GM21717 (cell line): ENCODE results near the gene CDKL4.
"Not testable (repeated sequence)": the region's sequence is repeated elsewhere in the genome, so short reads cannot be mapped to it uniquely, and the experiment has no call there.

Experiments used
- ATAC-seq: cut with Tn5 transposase; IDR thresholded peaks from one replicate; pipeline ENCODE4 v1.9.1; 2021; ENCODE audit warnings: mild to moderate bottlenecking, moderate library complexity; ENCODE audit not compliant: unreplicated experiment

Gene CDKL4

GRCh38 chr2:39234754-39235153 lies 9.0 kb downstream of the CDKL4 start:
- no peak for ATAC-seq

- ATAC-seq = no peak
Measured at GRCh38 chr2:39232141-39232540, 11.6 kb downstream of the CDKL4 start.

DNA sequence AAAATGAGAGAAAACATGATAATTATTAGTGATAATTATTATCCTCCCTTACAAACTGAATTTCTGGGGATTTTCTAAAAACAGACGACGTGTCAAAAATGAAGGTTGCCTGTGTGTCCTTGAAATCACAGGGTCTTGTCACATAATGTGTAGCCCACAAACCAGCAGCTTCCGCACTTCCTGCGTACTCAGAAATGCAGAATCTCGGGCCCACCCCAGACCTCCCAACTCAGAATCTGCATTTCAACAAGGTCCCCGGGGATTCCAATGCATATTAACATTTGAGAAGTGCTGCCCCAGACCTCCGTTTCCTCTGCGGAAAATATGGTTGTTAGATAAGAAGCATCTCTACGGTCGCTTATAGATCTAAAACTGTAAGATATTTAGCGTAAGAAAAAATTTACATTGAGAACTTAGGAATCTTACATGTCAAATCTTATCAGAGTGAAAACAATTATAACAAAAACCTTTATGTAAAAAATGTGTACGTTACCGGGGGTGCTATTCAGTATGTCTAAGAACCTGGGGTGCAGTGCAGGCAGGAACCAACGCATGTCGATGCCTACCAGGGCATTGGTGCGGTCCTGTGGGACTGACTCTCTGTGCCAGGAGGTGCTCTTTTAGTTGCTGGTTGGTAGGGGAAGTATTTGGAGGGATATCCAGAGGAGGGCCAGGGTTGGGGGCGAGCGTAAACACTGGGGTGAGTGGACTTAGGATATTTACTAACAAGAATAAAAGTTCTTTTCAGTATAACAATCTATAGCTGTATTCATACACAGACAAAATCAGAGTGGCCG lies 15.2 kb downstream of the CDKL4 start:
- no peak for ATAC-seq

DNA sequence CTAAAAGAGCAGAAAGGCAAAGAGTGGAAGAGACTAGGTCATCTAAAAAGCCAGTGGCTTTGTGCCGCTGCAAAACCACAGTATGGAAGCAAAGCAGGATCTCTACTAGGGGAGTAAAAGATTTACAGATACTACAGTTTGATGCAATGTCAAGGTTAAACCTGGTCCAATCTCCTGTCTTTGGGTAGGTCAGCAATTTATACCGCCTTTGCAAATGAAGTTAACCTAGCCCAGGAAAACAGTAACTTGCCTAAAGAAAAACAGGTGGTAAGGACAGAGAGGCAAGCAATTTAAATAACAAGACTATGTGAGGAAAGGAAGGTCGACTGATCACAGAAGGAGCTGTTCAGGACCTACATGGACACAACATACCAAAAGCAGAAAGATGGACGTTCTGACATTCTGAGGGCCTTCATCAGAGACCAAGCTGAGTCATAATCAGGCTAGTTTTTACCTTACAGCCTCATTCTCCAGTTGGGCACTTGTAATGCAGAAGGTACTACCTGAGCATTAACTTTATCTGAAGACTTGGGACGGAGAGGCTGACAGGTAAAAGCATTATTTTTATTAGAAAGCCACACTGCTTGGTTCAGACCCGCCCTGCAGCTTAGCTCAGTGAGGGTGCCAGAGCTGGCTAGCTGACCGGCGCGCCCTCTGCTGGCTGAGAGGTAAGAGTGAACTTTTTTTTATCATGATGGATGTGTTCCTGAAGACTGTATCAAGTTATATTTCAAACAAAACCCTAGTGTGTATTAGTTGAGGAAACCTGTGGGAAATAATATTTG lies 15.9 kb downstream of the CDKL4 start:
- peak; percentile 75 for ATAC-seq

- ATAC-seq = no peak
Measured at GRCh38 chr2:39225567-39225966, 18.2 kb downstream of the CDKL4 start.

DNA sequence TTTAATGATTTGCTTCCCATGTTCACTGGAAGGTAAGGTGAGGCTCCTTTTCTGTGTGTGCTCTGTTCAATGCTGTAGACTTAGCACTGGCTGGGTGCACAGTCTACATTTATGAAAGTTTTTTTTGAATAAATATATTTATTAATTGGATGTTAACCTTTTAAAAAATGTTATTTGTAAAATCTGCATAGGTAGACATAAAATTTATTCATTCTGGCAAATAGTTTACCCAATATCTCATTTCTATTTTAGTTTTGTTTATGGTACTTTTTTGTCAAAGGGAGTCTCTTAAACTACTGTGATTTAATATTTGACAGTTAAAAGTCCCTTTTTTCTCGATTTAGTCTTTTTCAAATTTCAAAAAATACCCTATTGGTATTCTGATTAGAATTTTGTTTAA lies 19.9 kb downstream of the CDKL4 start:
- no peak for ATAC-seq

GRCh38 chr2:39221459-39221858 lies 22.3 kb downstream of the CDKL4 start:
- ATAC-seq = no peak

- no peak for ATAC-seq
Measured at GRCh38 chr2:39220136-39220535, 23.6 kb downstream of the CDKL4 start.

GRCh38 chr2:39218391-39218790 lies 25.4 kb downstream of the CDKL4 start:
- ATAC-seq = no peak

DNA sequence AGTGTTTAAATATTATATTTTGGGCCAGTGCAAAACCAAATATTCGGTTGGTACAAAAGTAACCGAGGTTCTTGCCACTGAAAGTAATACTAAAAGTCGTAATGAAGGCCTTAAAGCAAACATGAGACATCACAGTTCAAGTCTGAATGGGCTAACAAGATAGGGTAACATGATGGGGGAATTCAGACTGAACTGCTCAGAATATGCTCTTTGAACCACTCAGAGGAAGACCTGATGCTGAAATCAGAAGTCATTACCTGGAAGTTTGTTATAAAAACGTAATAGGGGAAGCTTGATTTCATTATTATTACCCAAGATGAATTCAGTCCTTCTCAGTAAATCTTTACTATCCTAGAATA lies 26.6 kb downstream of the CDKL4 start:
- ATAC-seq = no peak

GRCh38 chr2:39216346-39217191 lies 27.2 kb downstream of the CDKL4 start:
- no peak for ATAC-seq

DNA sequence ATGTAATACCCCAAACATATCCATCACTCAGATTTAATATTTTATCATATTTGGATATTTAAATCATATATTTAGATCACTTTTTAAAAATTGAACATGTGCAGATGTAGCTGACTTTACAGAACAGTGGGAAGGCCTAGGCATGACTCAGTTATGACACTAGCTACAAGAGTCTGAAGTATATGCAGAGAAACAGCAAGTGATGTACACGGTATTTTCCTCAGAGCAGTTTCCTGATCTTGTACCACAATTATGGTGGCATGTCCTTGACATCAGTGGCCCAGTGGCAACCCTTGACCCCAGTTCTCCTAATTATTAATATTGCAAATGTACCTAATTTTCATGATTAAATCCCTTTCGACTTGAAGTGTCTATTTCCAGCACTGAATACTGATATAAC lies 28.2 kb downstream of the CDKL4 start:
- no peak for ATAC-seq

- ATAC-seq = no peak
Measured at GRCh38 chr2:39213015-39213414, 30.8 kb downstream of the CDKL4 start.

- ATAC-seq = no peak
Measured at GRCh38 chr2:39210846-39211245, 32.9 kb downstream of the CDKL4 start.

- no peak for ATAC-seq
Measured at GRCh38 chr2:39203382-39203781, 40.4 kb downstream of the CDKL4 start.

DNA sequence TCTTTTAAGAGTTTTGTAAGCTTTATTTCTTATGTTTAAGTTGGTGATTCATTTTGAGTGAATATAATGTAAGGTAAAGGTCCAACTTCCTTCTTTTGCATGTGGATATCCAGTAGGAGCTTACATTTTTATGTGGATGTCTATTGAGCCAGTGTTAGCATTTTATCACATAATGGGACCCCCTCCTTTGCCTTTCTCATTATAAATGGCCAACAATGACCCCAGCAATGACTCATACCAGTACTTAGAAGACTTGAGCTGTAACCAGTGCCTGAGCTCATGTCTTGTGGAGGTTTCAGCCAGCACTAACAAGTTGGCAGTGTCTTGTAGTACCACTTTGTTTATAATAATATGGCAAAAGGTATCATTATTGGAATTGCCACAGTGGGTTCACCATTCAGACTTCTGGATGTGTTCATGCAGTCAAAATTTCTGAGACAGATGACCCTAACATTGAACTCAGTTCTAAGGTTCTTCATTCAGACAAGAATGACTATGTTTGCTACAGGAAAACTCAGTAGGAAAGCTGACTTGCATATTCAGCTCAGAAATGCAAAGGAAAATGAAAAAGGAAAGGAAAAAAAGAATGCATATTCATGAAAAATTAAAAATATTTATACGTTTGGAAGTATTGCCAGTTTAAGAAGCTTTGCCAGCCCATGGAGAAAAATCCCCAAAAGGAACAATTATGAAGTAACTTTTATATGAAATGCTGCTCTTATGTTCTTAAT lies 41.0 kb downstream of the CDKL4 start:
- no peak for ATAC-seq

- ATAC-seq = not testable (repeated sequence)
Measured at GRCh38 chr2:39197003-39197402, 46.8 kb downstream of the CDKL4 start.

GRCh38 chr2:39194686-39195085 lies 49.1 kb downstream of the CDKL4 start:
- no peak for ATAC-seq

- ATAC-seq = no peak
Measured at GRCh38 chr2:39188960-39189494, 54.7 kb downstream of the CDKL4 start.

- ATAC-seq = no peak
Measured at GRCh38 chr2:39183673-39184072, 60.1 kb downstream of the CDKL4 start.

DNA sequence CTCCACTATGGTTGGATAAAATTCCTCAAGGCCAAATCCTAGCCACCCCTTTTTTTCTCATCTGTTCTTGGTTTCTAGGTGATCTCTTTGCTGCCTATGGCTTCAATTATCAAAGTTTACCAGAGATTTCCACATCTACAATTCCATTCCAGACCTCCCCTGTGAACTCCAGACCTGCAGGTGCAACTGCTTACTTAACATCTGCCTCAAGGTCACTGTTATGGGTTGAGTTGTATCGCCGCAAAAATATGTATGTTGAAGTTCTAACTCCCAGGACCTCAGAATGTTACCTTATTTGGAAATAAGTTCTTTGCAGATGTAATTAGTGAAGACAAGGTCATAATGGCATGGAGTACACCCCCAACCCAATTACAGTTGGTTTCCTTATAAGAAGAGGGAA lies 62.5 kb downstream of the CDKL4 start:
- no peak for ATAC-seq
